ENCODE results near the gene SLC22A1. TPM values are rescaled to one million over a fixed set of nuclear protein-coding genes. Genes with fewer than 3 reads are reported as not detected.
A peak's percentile ranks its signal among the peaks of the same experiment; 100 is the strongest.

The SLC22A1 gene
- total and polyA plus RNA-seq, 4 donors: 0.79 to 1,107 (median 439) TPM

DNA sequence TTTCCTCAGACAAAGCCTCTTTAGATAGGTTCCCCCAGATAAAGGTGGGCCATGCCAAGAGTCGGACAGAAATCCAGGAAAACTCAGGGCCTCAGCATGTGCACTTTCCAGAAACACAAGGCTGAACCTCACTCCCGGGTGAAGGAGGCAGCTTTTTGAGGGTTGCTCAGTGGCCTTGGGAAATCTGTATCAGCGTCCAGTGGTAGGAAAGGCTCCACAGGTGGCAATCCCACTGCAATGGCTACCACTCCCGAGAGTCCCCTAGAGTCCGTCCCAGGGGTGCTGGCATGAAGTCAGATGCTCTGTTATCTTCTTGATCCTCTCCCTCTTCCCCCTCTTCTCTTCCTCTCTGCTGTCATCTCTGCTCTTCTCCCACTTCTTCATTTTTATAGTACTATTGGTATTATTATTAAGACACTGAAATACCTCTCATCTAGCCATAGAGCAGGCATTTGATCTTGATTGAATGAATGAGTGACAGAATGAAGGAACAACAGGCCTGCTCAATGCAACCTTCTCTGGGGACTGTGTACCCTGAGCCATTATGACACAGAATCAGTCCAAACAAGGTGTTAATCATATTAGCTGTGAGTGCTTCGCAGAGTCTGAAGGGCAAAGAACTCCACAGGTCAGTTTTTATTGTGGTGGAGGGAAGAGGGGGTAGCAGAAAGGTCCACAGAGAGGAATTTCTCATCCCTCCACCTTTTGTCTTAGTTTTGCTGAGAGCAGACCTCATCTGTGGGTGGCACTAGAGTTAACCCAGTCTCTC lies 13.3 kb downstream of the SLC22A1 start:
- no peak for DNase-seq (ENCODE audit: low spot score)
- peak overlapping the region; percentile 73 to 92 for H3K27ac ChIP-seq (ENCODE audit: low read depth in 1 of 2, low read length in 2 of 2)

More for the DNA sequence above, 13.3 kb downstream of the SLC22A1 start:
- Histone ChIP-seq H3K9ac (ENCODE audit: low read depth in 1 of 2, low read length in 2 of 2) (peak overlapping the region in 1 of 2 donors; percentile 29), H3K27me3 (ENCODE audit: control insufficient read depth in 4 of 4, insufficient read depth in 4 of 4, low read length in 3 of 4) (no peaks in the 10 kb centered on the region), H3K4me3 (ENCODE audit: low read depth in 1 of 3, low read length in 3 of 3) (no peak overlapping the region), H3K9me3 (ENCODE audit: control insufficient read depth in 4 of 4, low read length in 3 of 4) (no peaks in the 10 kb centered on the region), H3K36me3 (ENCODE audit: control insufficient read depth in 4 of 4, insufficient read depth in 3 of 4, low read depth in 1 of 4, low read length in 3 of 4) (peaks cover 0 to 17% (median 2%) of the 10 kb centered on the region in 4 donors), H3K4me1 (ENCODE audit: control insufficient read depth in 4 of 4, insufficient read depth in 4 of 4, low read length in 3 of 4) (peaks cover 29 to 87% (median 63%) of the 10 kb centered on the region in 4 donors)
- WGBS: 76% methylated on average over 6 of the region's 6 CpGs
- TF ChIP-seq, protein P1, sequence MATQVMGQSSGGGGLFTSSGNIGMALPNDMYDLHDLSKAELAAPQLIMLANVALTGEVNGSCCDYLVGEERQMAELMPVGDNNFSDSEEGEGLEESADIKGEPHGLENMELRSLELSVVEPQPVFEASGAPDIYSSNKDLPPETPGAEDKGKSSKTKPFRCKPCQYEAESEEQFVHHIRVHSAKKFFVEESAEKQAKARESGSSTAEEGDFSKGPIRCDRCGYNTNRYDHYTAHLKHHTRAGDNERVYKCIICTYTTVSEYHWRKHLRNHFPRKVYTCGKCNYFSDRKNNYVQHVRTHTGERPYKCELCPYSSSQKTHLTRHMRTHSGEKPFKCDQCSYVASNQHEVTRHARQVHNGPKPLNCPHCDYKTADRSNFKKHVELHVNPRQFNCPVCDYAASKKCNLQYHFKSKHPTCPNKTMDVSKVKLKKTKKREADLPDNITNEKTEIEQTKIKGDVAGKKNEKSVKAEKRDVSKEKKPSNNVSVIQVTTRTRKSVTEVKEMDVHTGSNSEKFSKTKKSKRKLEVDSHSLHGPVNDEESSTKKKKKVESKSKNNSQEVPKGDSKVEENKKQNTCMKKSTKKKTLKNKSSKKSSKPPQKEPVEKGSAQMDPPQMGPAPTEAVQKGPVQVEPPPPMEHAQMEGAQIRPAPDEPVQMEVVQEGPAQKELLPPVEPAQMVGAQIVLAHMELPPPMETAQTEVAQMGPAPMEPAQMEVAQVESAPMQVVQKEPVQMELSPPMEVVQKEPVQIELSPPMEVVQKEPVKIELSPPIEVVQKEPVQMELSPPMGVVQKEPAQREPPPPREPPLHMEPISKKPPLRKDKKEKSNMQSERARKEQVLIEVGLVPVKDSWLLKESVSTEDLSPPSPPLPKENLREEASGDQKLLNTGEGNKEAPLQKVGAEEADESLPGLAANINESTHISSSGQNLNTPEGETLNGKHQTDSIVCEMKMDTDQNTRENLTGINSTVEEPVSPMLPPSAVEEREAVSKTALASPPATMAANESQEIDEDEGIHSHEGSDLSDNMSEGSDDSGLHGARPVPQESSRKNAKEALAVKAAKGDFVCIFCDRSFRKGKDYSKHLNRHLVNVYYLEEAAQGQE (IDR thresholded peaks at IDR 0.05): peak; percentile 54
- TF ChIP-seq NR2F2 (IDR thresholded peaks at IDR 0.05): no peak
- peak; percentile 80 to 89 for TF ChIP-seq HNF4A (conservative IDR thresholded peaks at IDR 0.05)
- peak; percentile 3 to 28 for TF ChIP-seq RAD21 (IDR thresholded peaks at IDR 0.05)
- no peak for TF ChIP-seq EGR1 (IDR thresholded peaks at IDR 0.05; ENCODE audit: low read depth in 2 of 2)
- TF ChIP-seq RXRA (IDR thresholded peaks at IDR 0.05): peak; percentile 33 to 76
- no peak for TF ChIP-seq GABPA (IDR thresholded peaks at IDR 0.05 in 1 of 2, conservative IDR thresholded peaks at IDR 0.05 in 1 of 2)
- no peak for TF ChIP-seq ATF3 (IDR thresholded peaks at IDR 0.05)
- TF ChIP-seq, protein P2, sequence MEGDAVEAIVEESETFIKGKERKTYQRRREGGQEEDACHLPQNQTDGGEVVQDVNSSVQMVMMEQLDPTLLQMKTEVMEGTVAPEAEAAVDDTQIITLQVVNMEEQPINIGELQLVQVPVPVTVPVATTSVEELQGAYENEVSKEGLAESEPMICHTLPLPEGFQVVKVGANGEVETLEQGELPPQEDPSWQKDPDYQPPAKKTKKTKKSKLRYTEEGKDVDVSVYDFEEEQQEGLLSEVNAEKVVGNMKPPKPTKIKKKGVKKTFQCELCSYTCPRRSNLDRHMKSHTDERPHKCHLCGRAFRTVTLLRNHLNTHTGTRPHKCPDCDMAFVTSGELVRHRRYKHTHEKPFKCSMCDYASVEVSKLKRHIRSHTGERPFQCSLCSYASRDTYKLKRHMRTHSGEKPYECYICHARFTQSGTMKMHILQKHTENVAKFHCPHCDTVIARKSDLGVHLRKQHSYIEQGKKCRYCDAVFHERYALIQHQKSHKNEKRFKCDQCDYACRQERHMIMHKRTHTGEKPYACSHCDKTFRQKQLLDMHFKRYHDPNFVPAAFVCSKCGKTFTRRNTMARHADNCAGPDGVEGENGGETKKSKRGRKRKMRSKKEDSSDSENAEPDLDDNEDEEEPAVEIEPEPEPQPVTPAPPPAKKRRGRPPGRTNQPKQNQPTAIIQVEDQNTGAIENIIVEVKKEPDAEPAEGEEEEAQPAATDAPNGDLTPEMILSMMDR (IDR thresholded peaks at IDR 0.05; ENCODE audit: low read depth, low read length, missing input control): no peak
- TF ChIP-seq MAX (IDR thresholded peaks at IDR 0.05): peak; percentile 46
- TF ChIP-seq TAF1 (conservative IDR thresholded peaks at IDR 0.05): no peak
- peak; percentile 54 for TF ChIP-seq FOXA2 (IDR thresholded peaks at IDR 0.05)
- TF ChIP-seq, protein P3, sequence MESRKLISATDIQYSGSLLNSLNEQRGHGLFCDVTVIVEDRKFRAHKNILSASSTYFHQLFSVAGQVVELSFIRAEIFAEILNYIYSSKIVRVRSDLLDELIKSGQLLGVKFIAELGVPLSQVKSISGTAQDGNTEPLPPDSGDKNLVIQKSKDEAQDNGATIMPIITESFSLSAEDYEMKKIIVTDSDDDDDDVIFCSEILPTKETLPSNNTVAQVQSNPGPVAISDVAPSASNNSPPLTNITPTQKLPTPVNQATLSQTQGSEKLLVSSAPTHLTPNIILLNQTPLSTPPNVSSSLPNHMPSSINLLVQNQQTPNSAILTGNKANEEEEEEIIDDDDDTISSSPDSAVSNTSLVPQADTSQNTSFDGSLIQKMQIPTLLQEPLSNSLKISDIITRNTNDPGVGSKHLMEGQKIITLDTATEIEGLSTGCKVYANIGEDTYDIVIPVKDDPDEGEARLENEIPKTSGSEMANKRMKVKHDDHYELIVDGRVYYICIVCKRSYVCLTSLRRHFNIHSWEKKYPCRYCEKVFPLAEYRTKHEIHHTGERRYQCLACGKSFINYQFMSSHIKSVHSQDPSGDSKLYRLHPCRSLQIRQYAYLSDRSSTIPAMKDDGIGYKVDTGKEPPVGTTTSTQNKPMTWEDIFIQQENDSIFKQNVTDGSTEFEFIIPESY (IDR thresholded peaks at IDR 0.05): no peak
- peak in 1 of 2 donors; percentile 42 for TF ChIP-seq JUND (IDR thresholded peaks at IDR 0.05)
- TF ChIP-seq HNF4G (IDR thresholded peaks at IDR 0.05): peak; percentile 14
- TF ChIP-seq FOXA1 (IDR thresholded peaks at IDR 0.05): no peak
- peak; percentile 69 for TF ChIP-seq YY1 (IDR thresholded peaks at IDR 0.05)
- peak; percentile 44 for TF ChIP-seq SP1 (IDR thresholded peaks at IDR 0.05)
